CD4-positive, alpha-beta T cell treated with Interleukin-21 for 1 hour (primary cell): Measurements from ENCODE around the gene DDX1.
"Not testable (repeated sequence)": the region's sequence is repeated elsewhere in the genome, so short reads cannot be mapped to it uniquely, and the experiment has no call there.

Experiments used
- DNase-seq: peaks from one replicate; pipeline ENCODE4 v3.0.0-alpha.2; 2020

DDX1 gene

DNA sequence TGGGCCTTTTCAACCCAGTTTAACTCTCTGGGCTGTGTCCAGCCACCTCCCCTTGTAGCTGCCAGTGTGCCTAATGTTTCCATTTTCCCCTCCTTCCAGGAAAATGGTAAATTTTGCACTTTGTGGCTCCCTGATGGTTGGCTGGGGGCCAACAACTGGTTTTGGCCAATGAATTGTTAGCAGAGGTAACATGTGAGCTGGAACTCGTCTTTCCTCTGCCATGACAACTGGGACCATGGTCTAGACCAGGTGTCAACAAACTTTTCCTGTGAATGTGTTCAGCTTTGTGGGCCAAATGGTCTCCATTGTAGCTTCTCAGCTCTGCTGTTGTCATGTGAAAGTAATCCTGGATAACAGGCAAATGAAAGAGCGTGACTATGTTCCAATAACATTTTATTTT, 87.2 kb downstream of the DDX1 start:
- DNase-seq, result no peak

DNA sequence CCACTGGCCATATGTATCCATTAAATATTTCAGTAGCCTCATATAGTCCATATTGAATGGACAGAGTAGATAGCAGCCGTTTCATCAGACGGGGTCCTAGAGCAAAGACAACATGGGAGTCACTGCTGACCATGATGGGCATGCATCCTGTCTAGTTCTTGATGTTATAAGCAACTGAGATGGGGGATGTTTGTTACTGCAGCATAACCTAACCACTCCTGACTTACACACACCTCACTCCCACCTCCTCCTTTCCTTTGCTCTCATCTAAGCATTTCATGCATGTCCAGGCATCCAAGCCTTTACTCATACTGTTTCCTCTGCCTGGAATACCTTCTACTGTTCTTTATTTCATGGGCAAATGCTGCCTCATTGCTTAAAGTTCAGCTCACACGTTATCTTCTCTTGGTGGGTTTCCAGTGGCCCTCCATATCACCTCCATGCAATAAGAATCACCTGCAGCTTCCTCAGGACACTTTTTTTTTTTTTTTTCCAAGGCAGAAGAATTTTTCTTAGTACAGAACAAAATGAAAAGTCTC, 87.8 kb downstream of the DDX1 start:
- DNase-seq, result no peak

DNA sequence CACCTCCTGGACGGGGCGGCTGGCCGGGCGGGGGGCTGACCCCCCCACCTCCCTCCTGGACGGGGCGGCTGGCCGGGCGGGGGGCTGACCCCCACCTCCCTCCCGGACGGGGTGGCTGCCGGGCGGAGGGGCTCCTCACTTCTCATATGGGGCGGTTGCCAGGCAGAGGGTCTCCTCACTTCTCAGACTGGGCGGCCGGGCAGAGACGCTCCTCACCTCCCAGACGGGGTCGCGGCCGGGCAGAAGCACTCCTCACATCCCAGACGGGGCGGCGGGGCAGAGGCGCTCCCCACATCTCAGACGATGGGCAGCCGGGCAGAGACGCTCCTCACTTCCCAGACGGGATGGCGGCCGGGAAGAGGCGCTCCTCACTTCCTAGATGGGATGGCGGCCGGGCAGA, 88.5 kb downstream of the DDX1 start:
- DNase-seq, result not testable (repeated sequence)
